NT2/D1 (cell line): ENCODE results near the gene LPP.
"Not testable (repeated sequence)": the region's sequence is repeated elsewhere in the genome, so short reads cannot be mapped to it uniquely, and the experiment has no call there.

ENCODE experiments used
- DNase-seq: peaks from one replicate; pipeline ENCODE4 v3.0.0-alpha.2; 2011; ENCODE audit warnings: low read depth, low spot score
- H3K27me3 ChIP-seq: 2 replicates; pipeline ENCODE4 v1.6.0; 2011; ENCODE audit warnings: mild to moderate bottlenecking; ENCODE audit not compliant: insufficient read length, insufficient read depth
- H3K36me3 ChIP-seq: 2 replicates; pipeline ENCODE4 v1.6.1; 2011; ENCODE audit warnings: mild to moderate bottlenecking, low read length, mixed read lengths; ENCODE audit not compliant: insufficient read depth, insufficient read length
- H3K4me1 ChIP-seq: 2 replicates; pipeline ENCODE4 v1.5.1; 2011; ENCODE audit not compliant: insufficient read depth, insufficient read length
- H3K4me3 ChIP-seq: 2 replicates; pipeline ENCODE4 v1.5.1; 2011; ENCODE audit warnings: low read depth; ENCODE audit not compliant: insufficient read length
- H3K9ac ChIP-seq: 2 replicates; pipeline ENCODE4 v1.6.0; 2011; ENCODE audit warnings: low read depth; ENCODE audit not compliant: insufficient read length
- H3K9me3 ChIP-seq: 2 replicates; pipeline ENCODE4 v1.5.1; 2011; ENCODE audit warnings: mild to moderate bottlenecking, low read length; ENCODE audit not compliant: insufficient read depth
- SUZ12 ChIP-seq: IDR thresholded peaks from 2 replicates; pipeline ENCODE4 v1.6.1; 2011; ENCODE audit not compliant: insufficient read length, insufficient read depth; ENCODE audit errors: extremely low read depth
- YY1 ChIP-seq: IDR thresholded peaks from 2 replicates; pipeline ENCODE4 v1.6.1; 2011; ENCODE audit not compliant: insufficient read length, insufficient read depth
- ZNF274 ChIP-seq: IDR thresholded peaks from 2 replicates; pipeline ENCODE4 v1.6.1; 2011; ENCODE audit warnings: mild to moderate bottlenecking, low read depth, low read length

Gene LPP

GRCh38 chr3:188421151-188421821 is 267.3 kb downstream of the LPP start:
- H3K9ac ChIP-seq, result no peak overlapping the region
- TF ChIP-seq YY1 (no peak), SUZ12 (no peak), ZNF274 (no peak)
- peaks cover 3% of the 10 kb centered on the region for H3K36me3 ChIP-seq
- H3K4me3 ChIP-seq, result no peak overlapping the region
- DNase-seq, result no peak
- H3K9me3 ChIP-seq, result no peaks in the 10 kb centered on the region; the same call in 1 of the 2 replicates
- no peaks in the 10 kb centered on the region for H3K4me1 ChIP-seq
- no peaks in the 10 kb centered on the region for H3K27me3 ChIP-seq

- Histone ChIP-seq H3K27me3 (no peaks in the 10 kb centered on the region), H3K4me1 (no peaks in the 10 kb centered on the region), H3K4me3 (no peak overlapping the region), H3K36me3 (peaks cover 3% of the 10 kb centered on the region), H3K9me3 (no peaks in the 10 kb centered on the region; the same call in 1 of the 2 replicates), H3K9ac (no peak overlapping the region)
- no peak for DNase-seq
- TF ChIP-seq YY1 (no peak), ZNF274 (no peak), SUZ12 (no peak)
Observed at GRCh38 chr3:188421836-188422540, 268.0 kb downstream of the LPP start.

GRCh38 chr3:188427981-188428380 is 274.0 kb downstream of the LPP start:
- H3K9me3 ChIP-seq, H3K27me3 ChIP-seq, H3K4me3 ChIP-seq: not testable (repeated sequence)

GRCh38 chr3:188431040-188431439 is 277.1 kb downstream of the LPP start:
- peaks cover 1% of the 10 kb centered on the region for H3K4me1 ChIP-seq
- H3K9ac ChIP-seq, result no peak overlapping the region

More at GRCh38 chr3:188427981-188428380, 274.0 kb downstream of the LPP start:
- DNase-seq, H3K4me1 ChIP-seq, H3K36me3 ChIP-seq, H3K9ac ChIP-seq: not testable (repeated sequence)

GRCh38 chr3:188431553-188431952 is 277.6 kb downstream of the LPP start:
- TF ChIP-seq ZNF274 (no peak), YY1 (no peak), SUZ12 (no peak)
- Histone ChIP-seq H3K27me3 (no peaks in the 10 kb centered on the region), H3K4me1 (peaks cover 1% of the 10 kb centered on the region), H3K4me3 (no peak overlapping the region), H3K9me3 (no peaks in the 10 kb centered on the region), H3K36me3 (no peaks in the 10 kb centered on the region), H3K9ac (no peak overlapping the region)
- DNase-seq, result no peak

More at GRCh38 chr3:188431040-188431439, 277.1 kb downstream of the LPP start:
- no peaks in the 10 kb centered on the region for H3K9me3 ChIP-seq
- H3K27me3 ChIP-seq, result no peaks in the 10 kb centered on the region
- no peak overlapping the region for H3K4me3 ChIP-seq
- no peak for DNase-seq
- TF ChIP-seq ZNF274 (no peak), YY1 (no peak)
- no peaks in the 10 kb centered on the region for H3K36me3 ChIP-seq

GRCh38 chr3:188432802-188433520 is 279.0 kb downstream of the LPP start:
- Histone ChIP-seq H3K4me1 (no peaks in the 10 kb centered on the region), H3K27me3 (no peaks in the 10 kb centered on the region), H3K9me3 (no peaks in the 10 kb centered on the region), H3K36me3 (no peaks in the 10 kb centered on the region), H3K9ac (no peak overlapping the region), H3K4me3 (no peak overlapping the region)
- TF ChIP-seq SUZ12 (no peak), YY1 (no peak), ZNF274 (no peak)
- DNase-seq, result no peak

- no peak for DNase-seq
- Histone ChIP-seq H3K9ac (no peak overlapping the region), H3K4me3 (no peak overlapping the region), H3K9me3 (no peaks in the 10 kb centered on the region), H3K27me3 (no peaks in the 10 kb centered on the region), H3K36me3 (no peaks in the 10 kb centered on the region), H3K4me1 (no peaks in the 10 kb centered on the region)
- TF ChIP-seq YY1 (no peak), SUZ12 (no peak), ZNF274 (no peak)
Observed at GRCh38 chr3:188433521-188434150, 279.7 kb downstream of the LPP start.
